GM19438 (cell line): Measurements from ENCODE around the gene TP53I13.

Source experiments
- ATAC-seq: cut with Tn5 transposase; IDR thresholded peaks from one replicate; pipeline ENCODE4 v1.9.1; 2021; ENCODE audit warnings: low read depth; ENCODE audit not compliant: unreplicated experiment

Gene TP53I13

DNA sequence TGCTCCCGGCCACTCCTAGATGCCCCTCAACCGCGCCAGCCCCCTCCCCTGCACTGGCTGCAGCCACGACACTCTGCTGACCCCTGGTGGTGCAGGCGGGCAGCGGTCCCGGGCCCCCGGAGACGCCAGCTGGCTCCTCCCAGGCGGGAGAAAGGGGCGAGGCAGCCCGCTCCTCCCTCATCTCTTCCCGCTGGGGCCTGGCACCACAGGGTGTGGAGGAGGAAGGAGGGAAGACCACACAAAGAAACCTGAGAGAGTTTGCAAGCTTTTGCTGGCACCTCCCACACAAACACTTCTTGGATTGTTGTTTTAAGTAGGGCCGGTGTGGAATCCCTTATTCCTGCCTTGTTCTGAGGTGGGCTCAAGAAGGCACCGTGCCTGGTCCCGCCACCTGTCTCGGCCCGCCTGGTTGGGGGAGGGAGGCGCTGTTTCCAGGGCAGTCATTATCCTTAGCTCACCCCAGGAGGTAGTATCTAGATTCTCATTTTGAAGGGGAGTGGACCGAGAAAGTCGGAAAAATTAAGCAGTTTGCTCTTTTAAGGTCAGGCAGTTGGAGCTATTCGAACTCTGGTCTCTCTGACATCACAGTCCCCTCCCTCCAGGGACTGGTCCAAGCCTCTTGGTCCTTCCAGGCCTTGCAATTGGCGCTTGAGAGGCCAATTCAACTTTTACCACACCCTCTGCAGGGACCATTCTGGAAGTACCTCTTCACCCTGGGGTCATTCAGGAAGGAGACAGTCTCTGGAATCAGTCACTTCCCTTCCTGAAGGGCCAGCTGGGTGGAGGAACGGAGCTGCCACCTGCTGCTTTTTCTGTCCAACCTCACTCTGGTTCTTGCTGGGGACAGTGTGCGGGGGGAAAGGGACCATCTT is 23.5 kb downstream of the TP53I13 start:
- no peak for ATAC-seq

DNA sequence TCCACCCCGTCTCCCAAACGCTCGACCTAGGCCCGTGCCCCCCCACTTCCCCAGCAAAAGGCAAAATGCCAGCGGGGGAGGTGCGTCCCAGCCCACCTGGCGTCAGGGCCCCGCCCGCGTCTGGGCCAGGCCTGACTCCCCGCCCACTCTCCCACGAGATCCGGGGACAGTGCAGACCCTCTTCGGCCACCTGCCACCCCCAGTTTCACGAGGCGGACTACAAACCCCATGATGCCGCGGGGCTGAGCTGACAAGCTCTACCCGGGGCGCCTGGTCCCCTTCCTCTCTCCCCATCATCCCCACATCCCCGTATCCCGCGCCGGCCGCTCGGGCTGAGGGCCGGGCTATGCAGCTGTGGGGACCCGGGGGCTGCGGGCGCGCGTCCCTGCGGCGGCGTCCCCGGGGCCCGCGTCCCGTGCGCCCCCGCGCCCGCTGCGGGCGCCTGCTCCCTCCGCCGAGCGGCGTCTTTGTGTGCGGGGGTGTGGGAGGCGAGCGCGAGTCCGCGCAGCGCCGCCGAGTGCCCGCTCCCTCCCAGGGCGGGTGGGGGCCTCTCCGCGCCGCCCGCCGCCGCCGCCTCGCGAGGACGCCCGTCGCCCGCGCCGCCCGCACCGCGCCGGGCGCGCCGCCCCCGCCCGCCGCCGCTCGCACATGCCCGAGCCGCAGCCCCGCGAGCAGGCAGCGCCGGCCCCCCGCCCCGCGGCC is 24.5 kb downstream of the TP53I13 start, which contains the start of gene ANKRD13B:
ANKRD13B (plus strand) TSS at position 283 of the 702 bp plus-strand sequence. CDS start 490 bp downstream, outside the sequence.
- no peak for ATAC-seq

DNA sequence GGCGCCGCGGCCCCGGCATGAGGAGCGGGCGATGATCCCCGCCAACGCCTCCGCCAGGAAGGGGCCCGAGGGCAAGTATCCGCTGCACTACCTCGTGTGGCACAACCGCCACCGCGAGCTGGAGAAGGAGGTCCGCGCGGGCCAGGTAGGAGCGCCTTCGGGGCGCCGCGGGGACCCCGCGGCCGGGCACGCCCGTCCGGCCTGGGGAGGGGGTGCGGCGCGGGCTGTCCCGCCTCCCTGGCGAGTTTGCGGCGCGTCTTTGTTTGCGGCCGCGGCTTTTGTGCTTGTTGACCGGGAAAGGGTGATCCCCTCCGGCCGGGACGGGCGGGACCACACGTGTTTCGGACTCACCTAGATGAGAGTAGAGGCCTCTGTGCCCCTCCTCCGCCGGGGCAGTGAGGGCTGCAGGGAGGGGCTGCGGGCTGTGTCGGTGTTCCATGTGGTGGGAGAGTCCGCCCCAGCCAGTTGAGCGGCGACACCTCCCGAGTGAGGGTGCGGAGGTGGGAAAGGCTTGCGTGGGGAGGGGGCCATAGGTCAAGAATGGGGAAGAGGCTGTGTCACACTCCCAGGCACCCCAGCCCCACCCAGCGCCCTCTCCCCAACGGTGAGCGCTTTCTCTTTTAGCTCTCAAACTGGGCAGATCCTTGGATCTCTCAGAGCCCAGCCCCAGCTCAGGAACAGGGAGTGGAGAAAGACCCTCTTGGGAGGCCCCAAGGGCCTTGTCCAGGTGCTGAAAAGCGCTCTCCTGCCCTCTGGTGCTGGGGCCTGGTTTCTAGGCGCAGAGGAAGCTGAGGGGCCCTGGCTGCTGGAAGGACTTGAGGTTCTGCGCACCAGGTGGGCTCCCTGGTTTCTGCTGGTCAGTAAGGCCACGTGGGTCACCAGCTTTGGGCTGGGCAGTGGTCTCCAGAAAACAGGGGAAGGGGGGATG is 25.4 kb downstream of the TP53I13 start:
- ATAC-seq = no peak

DNA sequence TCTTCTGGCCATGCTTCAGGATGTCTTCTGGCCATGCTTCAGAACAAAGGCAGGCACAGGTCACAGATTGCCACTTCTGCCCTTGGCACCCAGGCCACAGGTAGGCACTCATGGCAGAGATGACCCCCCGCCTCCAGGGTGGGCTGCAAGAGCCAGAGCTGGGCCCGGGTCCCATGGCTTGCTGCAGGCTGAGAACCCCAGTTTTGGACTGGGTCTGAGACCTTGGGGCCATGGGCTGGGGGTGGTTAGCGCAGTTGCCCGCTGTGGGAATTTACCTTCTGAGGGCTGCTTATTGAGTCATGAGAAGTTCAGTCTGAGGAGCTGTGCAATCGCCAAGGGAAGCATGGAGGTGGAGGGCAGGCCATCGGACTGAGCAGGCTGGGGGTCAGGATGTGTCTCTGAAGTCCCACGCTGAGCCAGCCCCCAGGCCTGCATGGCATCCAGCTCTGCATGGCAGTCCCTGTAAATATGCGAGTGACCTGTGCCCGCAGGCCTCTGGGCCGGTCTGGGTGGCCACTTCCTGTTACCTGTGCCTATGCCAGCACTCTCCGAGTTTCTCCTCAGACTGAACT is 26.1 kb downstream of the TP53I13 start:
- no peak for ATAC-seq

DNA sequence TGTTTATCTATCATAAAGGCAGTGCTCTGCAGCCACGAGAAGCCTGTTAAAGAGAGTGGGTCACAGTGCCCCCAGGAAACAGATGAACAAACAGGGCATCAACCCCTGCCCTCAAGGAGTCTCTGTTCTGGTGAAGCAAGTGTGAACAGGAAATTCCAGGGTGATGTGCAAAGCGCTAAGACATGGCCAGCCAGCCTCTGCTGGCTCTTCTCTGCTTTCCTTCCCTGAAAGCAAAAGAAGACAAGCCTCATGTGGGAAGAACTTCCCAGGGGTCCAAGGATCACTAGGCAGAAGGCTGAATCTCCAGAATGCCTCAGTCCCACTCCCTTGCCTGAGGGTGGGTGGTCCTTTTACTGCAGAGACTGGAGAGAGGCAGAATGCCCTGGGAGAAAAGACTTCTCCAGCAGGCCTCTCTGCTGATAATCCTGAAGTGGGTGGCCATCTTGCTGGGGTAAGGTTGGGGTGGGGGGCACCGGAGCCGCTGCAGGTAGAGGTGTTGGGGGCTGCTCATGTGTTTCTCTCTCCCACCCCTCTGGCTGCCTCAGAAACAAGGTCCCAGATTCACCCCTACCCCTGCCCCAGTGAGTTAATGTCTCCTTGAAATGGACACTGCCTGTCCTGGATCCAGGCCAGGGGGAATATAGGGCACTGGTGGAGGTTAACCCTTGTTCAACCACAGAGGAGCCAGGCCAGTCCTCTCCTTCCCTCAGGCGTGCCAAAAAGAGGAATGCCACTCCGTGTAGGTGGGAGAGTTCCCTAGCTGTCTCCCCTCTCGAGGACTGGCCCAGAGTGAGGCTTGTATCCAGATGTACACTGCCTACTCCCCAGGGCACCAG is 26.8 kb downstream of the TP53I13 start:
- no peak for ATAC-seq

DNA sequence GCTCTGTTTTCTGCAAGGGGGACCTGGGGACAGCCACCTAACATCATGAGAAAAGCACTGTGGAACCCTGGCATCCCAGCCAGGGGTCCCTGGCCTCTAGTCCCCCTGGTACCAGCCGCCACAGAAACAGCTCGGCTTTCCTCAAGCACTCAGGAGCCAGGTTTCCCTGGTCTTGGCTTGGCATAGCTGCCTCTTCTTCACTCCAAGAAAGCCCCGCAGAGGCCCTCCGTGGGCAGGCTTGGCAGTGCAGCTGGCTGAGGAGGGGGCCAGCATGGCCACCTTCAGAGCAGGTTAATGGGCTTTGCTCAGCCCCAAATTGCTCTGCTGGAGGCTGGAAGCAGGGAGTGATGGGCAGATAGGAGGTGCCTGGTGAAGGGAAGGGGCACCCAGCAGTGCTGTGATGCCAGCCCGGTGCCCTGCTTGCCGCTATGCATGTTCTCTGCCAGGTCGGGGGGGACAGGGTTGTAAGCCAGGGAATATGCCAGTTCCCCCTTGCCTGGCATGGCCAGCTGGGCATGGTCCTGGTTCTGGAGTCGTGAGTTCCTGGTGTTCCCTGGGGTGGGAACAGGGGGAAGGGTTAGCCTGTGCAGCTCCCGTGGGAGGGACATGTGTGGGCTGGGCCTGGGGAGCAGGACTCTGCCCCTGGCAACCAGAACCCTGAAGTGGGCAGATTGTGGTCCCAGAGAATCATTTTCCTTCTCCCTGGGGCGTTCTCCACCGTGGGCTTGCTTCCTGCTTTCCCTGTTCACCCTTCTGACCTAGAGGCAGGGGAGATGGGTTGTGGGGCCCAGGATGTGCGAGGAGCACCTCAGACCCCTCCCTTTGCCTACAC is 27.7 kb downstream of the TP53I13 start:
- no peak for ATAC-seq

DNA sequence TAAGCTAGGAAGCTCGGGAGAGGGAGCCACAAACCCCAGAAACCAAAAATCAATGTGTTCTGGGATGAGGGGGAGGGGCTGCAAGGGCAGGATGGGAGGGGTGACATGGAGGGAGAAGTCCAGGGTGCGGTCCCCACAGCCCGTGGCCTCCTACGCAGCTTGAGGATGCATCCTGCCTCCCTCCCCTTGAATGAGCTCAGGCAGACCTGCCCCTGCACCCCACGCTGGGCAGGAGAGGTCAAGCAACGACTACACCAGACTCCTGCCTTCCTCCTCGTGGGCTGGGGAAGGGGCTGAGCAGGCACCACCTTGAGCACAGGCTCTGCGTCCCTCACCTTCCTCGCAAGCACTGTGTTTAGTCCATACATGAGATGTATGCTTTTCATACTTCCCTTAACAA is 28.3 kb downstream of the TP53I13 start:
- ATAC-seq = no peak

DNA sequence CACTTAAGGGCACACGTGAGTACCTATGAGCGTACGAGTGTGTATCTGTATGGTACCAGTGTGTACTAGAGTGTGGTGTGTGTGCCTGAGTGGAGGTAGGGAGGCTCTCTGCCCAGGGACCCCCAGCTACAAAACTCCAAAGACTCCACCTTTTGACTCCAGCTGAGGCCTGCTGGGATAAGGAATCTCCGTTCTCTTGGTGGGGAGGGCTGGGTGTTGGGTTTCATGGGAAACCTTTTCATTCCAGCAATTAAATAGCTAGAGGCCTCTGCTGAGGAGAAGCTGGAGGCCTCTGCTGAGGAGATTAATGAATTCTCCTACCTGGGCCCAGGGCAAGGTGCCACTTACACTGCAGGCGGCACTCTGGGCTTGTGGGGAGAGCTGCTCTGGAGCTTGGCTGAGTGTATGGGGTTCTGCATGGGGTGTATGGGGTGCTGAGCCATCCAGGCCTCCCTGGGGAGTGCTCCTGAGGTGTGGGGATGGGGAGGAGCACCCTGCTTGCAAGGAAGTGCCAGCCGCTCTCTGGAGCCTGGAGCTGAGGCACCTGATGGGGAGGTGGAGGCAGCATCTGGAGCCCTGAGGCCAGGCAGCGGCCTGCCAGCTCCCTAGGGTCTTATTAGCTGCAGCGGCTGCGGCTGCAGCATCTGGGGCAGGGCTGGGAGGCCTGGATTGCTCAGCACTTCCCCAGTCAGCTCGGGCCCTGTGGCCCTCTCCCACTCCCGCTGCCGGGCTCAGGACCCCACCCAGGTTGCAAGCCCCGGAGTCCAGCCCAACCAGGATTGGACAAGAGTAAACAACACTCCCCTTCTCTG is 29.1 kb downstream of the TP53I13 start:
- ATAC-seq = no peak

DNA sequence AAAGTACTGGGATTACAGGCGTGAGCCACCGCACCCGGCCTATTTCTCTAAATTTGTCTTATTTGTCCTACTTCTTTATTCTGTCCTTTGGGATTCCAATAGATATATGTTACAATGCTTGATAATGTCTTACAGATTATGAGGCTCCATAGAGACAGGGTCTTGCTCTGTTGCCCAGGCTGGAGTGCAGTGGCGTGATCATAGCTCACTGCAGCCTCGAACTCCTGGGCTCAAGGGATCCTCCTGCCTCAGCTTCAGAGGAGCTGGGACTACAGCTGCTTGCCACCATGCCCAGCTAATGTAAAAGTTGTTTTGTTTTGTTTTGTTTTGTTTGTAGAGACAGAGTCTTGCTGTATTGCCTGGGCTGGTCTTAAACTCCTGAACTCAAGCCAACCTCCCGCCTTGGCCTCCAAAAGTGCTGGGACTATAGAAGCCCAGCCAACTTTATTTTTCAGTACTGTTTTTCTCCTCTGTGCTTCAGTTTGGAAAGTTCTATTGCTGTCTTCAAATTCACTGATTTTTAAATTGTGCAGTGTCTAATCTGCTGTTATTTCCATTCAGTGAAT is 34.7 kb downstream of the TP53I13 start:
- no peak for ATAC-seq

DNA sequence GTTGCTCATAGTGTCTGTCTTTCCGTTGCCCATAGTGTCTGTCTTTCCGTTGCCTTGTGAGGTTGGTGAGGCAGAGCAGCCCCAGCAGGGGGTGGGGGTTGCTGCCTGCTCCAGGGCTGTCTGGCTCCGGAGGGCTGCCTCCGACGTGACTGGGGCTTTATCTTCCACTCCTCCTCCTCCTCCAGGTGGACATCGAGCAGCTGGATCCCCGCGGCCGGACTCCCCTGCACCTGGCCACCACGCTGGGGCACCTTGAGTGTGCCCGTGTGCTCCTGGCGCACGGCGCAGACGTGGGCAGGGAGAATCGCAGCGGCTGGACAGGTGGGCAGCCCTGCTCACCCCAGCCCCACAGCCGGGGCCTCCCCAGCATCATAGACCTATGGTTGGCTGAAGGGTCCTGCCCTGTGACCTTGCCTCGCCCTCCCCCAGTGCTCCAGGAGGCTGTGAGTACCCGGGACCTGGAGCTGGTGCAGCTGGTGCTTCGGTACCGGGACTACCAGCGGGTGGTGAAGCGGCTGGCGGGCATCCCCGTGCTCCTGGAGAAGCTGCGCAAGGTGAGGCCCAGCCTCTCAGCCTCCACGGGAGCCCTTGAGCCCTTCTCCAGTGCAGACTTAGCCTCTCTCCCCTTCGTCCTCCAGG is 39.2 kb downstream of the TP53I13 start:
- no peak for ATAC-seq

DNA sequence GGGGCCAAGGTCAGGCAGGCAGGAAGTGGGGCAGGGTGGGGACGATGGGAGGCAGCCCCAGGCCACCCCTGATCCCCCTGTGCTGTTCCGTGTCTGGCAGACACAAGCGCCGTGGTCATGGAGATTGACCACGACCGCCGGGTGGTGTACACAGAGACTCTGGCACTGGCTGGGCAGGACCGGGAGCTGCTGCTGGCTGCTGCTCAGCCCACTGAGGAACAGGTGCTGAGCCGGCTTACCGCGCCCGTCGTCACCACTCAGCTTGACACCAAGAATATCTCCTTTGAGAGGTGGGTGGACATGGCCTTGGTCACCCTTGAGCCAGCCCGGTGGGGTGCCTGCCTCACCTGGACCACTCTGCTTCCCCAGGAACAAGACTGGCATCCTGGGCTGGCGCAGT is 40.5 kb downstream of the TP53I13 start:
- no peak for ATAC-seq

DNA sequence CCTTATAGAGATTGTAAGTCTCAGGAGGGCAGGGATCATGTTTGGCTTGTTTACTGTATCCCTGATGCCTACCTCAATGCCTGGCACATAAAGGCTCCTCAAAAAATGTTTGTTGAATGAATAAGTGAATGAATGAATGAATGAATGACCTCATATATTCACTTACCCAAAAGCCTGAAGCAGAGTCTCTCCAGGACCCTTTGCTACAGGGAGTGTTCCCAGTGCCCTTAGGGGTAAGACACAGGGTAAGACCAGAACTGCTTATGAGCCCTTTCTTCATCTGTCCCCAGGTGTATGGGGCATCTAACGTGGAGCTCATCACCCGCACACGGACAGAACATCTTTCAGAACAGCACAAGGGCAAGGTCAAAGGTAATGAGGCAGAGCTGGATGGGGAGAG is 41.9 kb downstream of the TP53I13 start:
- ATAC-seq = no peak

DNA sequence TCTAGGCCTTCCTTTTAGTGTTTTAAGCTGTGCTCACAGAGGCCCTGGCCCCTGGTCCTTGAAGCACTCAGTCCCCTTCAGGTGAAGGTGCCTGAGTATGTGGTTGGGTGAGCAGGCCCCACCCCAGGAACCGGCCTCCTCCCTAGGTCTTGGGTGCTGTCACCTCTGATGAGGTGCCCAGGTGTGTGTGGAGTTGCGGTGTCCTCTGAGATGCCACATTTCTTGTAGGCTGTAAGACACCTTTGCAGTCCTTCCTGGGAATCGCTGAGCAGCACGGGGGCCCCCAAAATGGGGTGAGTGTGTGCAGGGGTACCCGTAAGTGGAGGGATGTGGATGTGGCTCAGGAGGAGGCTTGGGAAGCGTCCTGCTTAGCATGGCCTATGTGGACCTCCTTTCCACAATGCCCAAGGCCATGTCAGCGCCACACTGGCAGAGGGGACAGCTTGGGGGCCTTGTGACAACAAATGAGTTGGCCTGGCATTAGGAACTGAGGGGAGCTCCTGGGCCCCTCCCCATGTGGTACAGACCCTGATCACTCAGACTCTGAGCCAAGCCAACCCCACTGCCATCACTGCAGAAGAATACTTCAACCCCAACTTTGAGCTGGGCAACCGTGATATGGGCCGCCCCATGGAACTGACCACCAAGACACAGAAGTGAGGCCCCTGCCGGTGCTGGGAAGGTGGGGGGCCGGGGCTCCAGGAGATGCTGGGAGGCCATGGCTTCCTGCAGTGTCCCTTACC is 43.0 kb downstream of the TP53I13 start:
- no peak for ATAC-seq

DNA sequence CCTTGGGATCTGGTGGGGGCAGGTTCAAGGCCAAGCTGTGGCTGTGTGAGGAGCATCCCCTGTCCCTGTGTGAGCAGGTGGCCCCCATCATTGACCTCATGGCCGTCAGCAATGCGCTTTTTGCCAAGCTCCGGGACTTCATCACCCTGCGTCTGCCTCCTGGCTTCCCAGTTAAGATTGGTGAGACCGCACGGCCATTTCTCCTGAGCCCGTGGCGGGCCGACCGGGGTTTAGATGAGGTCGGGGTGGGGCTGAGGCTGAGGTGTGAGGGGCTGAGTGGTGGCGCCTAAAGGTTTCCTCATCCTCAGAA is 43.5 kb downstream of the TP53I13 start:
- ATAC-seq = no peak

DNA sequence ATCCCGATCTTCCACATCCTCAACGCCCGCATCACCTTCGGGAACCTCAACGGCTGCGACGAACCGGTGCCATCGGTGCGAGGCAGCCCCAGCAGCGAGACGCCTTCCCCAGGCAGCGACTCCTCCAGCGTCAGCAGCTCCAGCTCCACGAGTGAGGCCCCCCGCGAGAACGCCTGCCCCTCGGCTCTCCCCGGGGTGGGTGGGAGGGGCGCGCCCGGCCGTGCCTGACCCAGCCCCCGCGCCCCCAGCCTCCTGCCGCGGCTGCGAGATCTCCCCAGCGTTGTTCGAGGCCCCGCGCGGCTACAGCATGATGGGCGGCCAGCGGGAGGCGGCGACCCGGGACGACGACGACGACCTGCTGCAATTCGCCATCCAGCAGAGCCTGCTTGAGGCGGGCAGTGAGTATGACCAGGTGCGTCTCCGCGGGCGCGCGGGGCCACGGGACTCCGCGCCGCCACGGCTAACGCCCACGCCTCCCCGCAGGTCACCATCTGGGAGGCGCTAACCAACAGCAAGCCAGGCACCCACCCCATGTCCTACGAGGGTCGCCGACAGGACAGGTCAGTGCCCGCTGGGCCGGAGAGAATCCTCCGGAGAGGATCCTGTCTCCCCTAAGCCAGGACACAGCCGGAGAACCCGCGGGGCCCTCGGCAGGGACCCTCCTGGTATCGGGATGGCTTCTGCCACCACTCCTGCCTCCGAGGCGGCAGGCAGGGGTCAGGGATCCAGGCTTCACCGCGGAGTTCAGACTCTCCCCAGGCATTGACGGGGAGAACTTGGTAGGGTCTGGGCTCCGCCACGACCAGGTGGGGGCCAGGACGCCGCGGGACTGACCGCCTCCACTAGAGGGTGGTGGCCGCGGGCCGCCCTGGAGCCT is 44.1 kb downstream of the TP53I13 start:
- ATAC-seq = no peak
